Common myeloid progenitor, CD34-positive (primary cell): ENCODE measurements around the gene CTNNA2.

Source experiments
- CTCF ChIA-PET: fragments of 350-600 bp; sonication (Branson Sonifier 250); formaldehyde crosslinking; loops from one replicate; lab custom pipeline; 2021; ENCODE audit warnings: antibody characterized with exemption; lab: Charles Lee
- POLR2A ChIA-PET: fragments of 350-600 bp; sonication (Branson Sonifier 250); formaldehyde crosslinking; loops from one replicate; lab custom pipeline; 2021; ENCODE audit warnings: antibody characterized with exemption; lab: Charles Lee
- DNase-seq, 3 donors: peaks; one replicate each; pipeline versions ENCODE4 v3.0.0 to v3.0.0-alpha.2; 2013
- H3K27ac ChIP-seq, 2 experiments: 1 replicate in 1 of 2; 2 replicates in 1 of 2; pipeline ENCODE4 v1.7.0; 2013; ENCODE audit warnings: inconsistent platforms in 2 of 2, low read length in 2 of 2, mild to moderate bottlenecking in 2 of 2, low read depth in 1 of 2, moderate library complexity in 1 of 2; ENCODE audit not compliant: severe bottlenecking in 2 of 2, insufficient read depth in 1 of 2, poor library complexity in 1 of 2
- H3K27me3 ChIP-seq, 5 experiments: replicated peaks in 2 of 5; 1 replicate in 3 of 5; 2 replicates in 2 of 5; pipeline versions ENCODE4 v1.6.1 to v1.7.0; 2013; ENCODE audit warnings: low read length in 4 of 5, mild to moderate bottlenecking in 2 of 5, moderate library complexity in 2 of 5, inconsistent platforms in 1 of 5; ENCODE audit not compliant: insufficient read depth in 5 of 5, control insufficient read depth in 4 of 5
- H3K36me3 ChIP-seq, 4 experiments: 1 replicate in 2 of 4; 2 replicates in 2 of 4; pipeline versions ENCODE4 v1.6.1 to v1.7.0; 2013; ENCODE audit warnings: low read length in 3 of 4, control low read depth in 1 of 4, mild to moderate bottlenecking in 1 of 4; ENCODE audit not compliant: control insufficient read depth in 4 of 4, insufficient read depth in 4 of 4
- H3K4me1 ChIP-seq, 4 experiments: 1 replicate in 3 of 4; 2 replicates in 1 of 4; pipeline versions ENCODE4 v1.6.1 to v1.7.1; 2013; ENCODE audit warnings: low read length in 3 of 4, mild to moderate bottlenecking in 3 of 4, control low read depth in 1 of 4, inconsistent platforms in 1 of 4, moderate library complexity in 1 of 4; ENCODE audit not compliant: control insufficient read depth in 4 of 4, insufficient read depth in 4 of 4; ENCODE audit errors: control extremely low read depth in 1 of 4
- H3K4me3 ChIP-seq, 7 experiments: 1 replicate in 4 of 7; 2 replicates in 3 of 7; pipeline versions ENCODE4 v1.5.1 to v1.7.0; 2013; ENCODE audit warnings: mild to moderate bottlenecking in 7 of 7, low read length in 6 of 7, moderate library complexity in 6 of 7, inconsistent platforms in 2 of 7, low read depth in 2 of 7, control low read depth in 1 of 7; ENCODE audit not compliant: insufficient read depth in 4 of 7, control insufficient read depth in 1 of 7; ENCODE audit errors: extremely low read depth in 1 of 7
- H3K9me3 ChIP-seq, 5 experiments: 1 replicate in 4 of 5; 2 replicates in 1 of 5; pipeline versions ENCODE4 v1.6.1 to v1.7.1; 2013; ENCODE audit warnings: low read length in 4 of 5, mild to moderate bottlenecking in 2 of 5, inconsistent platforms in 1 of 5, low read depth in 1 of 5, moderate library complexity in 1 of 5; ENCODE audit not compliant: control insufficient read depth in 4 of 5, insufficient read depth in 2 of 5; ENCODE audit errors: control extremely low read depth in 1 of 5
- WGBS: methylation state at CpG from one replicate; pipeline ENCODE4 v1.1.5; 2013; ENCODE audit not compliant: insufficient coverage; 5-methylcytosine and 5-hydroxymethylcytosine counted together

Gene CTNNA2

GRCh38 chr2:79882548-79882947 lies 369.7 kb downstream of the CTNNA2 start:
- no peak overlapping the region for H3K27ac ChIP-seq
- H3K4me1 ChIP-seq = no peaks in the 10 kb centered on the region
- no peak overlapping the region for H3K4me3 ChIP-seq
- peaks cover 0 to 2% (median 0%) of the 10 kb centered on the region in 5 experiments for H3K27me3 ChIP-seq
- no peaks in the 10 kb centered on the region for H3K36me3 ChIP-seq
- WGBS = 97% methylated on average over 6 of the region's 6 CpGs
- DNase-seq = no peak
- CTCF ChIA-PET = no interaction called here
- H3K9me3 ChIP-seq = no peaks in the 10 kb centered on the region
- POLR2A ChIA-PET = interaction anchor here (0.8 kb wide), 1 partner anchor 261 kb away, joined by 3 read pairs; no protein-coding TSS in a partner anchor

- Histone ChIP-seq H3K4me3 (no peak overlapping the region), H3K27me3 (peaks cover 0 to 10% (median 2%) of the 10 kb centered on the region in 5 experiments), H3K36me3 (no peaks in the 10 kb centered on the region), H3K4me1 (no peaks in the 10 kb centered on the region), H3K9me3 (no peaks in the 10 kb centered on the region), H3K27ac (no peak overlapping the region)
- ChIA-PET POLR2A (no interaction called here), CTCF (interaction anchor here (0.7 to 2.6 kb wide), 5 partner anchors 9 to 884 kb away, joined by 3 to 9 read pairs (median 4); no protein-coding TSS in a partner anchor)
- peak; percentile 61 to 80 (median 75) for DNase-seq
- 52% methylated on average over 5 of the region's 7 CpGs for WGBS
These were observed 375.0 kb downstream of the CTNNA2 start for GRCh38 chr2:79887747-79888374.

- Histone ChIP-seq H3K9me3 (no peaks in the 10 kb centered on the region), H3K4me1 (no peaks in the 10 kb centered on the region), H3K4me3 (no peak overlapping the region), H3K27me3 (peaks cover 0 to 10% (median 0%) of the 10 kb centered on the region in 5 experiments), H3K36me3 (no peaks in the 10 kb centered on the region), H3K27ac (no peak overlapping the region)
- POLR2A ChIA-PET = no interaction called here
- DNase-seq = no peak
- CTCF ChIA-PET = interaction anchor here (1.2 kb wide), 1 partner anchor 9 kb away, joined by 3 read pairs; no protein-coding TSS in a partner anchor
- WGBS = no CpG with 5 or more reads among the region's 2 CpGs
These were observed 379.3 kb downstream of the CTNNA2 start for GRCh38 chr2:79892123-79892522.

GRCh38 chr2:79899196-79899595 lies 386.3 kb downstream of the CTNNA2 start:
- POLR2A ChIA-PET = no interaction called here
- Histone ChIP-seq H3K9me3 (no peaks in the 10 kb centered on the region), H3K27me3 (peaks cover 0 to 1% (median 0%) of the 10 kb centered on the region in 5 experiments), H3K4me1 (peaks cover 0 to 8% (median 4%) of the 10 kb centered on the region in 4 experiments), H3K36me3 (no peaks in the 10 kb centered on the region), H3K27ac (no peak overlapping the region), H3K4me3 (no peak overlapping the region)
- no peak for DNase-seq
- CTCF ChIA-PET = interaction anchor here (1.4 to 1.7 kb wide), 2 partner anchors 10 to 12 kb away, joined by 4 to 5 read pairs; no protein-coding TSS in a partner anchor
- WGBS = 83% methylated on average over 1 of the region's 4 CpGs

GRCh38 chr2:79901161-79901560 lies 388.3 kb downstream of the CTNNA2 start:
- ChIA-PET POLR2A (no interaction called here), CTCF (interaction anchor here (1.5 to 2.1 kb wide), 2 partner anchors 9 to 12 kb away, joined by 3 to 9 read pairs; no protein-coding TSS in a partner anchor)
- Histone ChIP-seq H3K27me3 (peaks cover 0 to 1% (median 0%) of the 10 kb centered on the region in 5 experiments), H3K4me3 (no peak overlapping the region), H3K27ac (no peak overlapping the region), H3K9me3 (no peaks in the 10 kb centered on the region), H3K36me3 (no peaks in the 10 kb centered on the region), H3K4me1 (peaks cover 0 to 8% (median 4%) of the 10 kb centered on the region in 4 experiments)
- peak in 2 of 3 donors; percentile 6 to 8 for DNase-seq

GRCh38 chr2:79903222-79904000 lies 390.6 kb downstream of the CTNNA2 start:
- 93% methylated on average over 3 of the region's 5 CpGs for WGBS
- Histone ChIP-seq H3K27ac (no peak overlapping the region), H3K27me3 (peaks cover 0 to 1% (median 0%) of the 10 kb centered on the region in 5 experiments), H3K9me3 (no peaks in the 10 kb centered on the region), H3K4me3 (no peak overlapping the region), H3K4me1 (peaks cover 0 to 8% (median 4%) of the 10 kb centered on the region in 4 experiments), H3K36me3 (no peaks in the 10 kb centered on the region)
- peak in 1 of 3 donors; percentile 9 for DNase-seq
- CTCF ChIA-PET = no interaction called here
- POLR2A ChIA-PET = no interaction called here
